OCI-LY3 (cell line): ENCODE measurements around the gene CBLN4.

Experiments
- EZH2phosphoT487 ChIP-seq: fragments of 200-600 bp; shearing (Covaris generic); IDR thresholded peaks from 2 replicates; pipeline ENCODE4 v1.6.1; 2018; ENCODE audit warnings: antibody characterized with exemption, mixed run types, low read depth
- TF ChIP-seq, protein P1 (sequence below): fragments of 200-600, 300-600 bp; sonication (generic); IDR thresholded peaks from 2 replicates; pipeline ENCODE4 v1.5.1; 2014; ENCODE audit warnings: antibody characterized with exemption, low read length, low read depth

- TF ChIP-seq, protein P1, sequence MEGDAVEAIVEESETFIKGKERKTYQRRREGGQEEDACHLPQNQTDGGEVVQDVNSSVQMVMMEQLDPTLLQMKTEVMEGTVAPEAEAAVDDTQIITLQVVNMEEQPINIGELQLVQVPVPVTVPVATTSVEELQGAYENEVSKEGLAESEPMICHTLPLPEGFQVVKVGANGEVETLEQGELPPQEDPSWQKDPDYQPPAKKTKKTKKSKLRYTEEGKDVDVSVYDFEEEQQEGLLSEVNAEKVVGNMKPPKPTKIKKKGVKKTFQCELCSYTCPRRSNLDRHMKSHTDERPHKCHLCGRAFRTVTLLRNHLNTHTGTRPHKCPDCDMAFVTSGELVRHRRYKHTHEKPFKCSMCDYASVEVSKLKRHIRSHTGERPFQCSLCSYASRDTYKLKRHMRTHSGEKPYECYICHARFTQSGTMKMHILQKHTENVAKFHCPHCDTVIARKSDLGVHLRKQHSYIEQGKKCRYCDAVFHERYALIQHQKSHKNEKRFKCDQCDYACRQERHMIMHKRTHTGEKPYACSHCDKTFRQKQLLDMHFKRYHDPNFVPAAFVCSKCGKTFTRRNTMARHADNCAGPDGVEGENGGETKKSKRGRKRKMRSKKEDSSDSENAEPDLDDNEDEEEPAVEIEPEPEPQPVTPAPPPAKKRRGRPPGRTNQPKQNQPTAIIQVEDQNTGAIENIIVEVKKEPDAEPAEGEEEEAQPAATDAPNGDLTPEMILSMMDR: no peak
- no peak for TF ChIP-seq EZH2phosphoT487
These were observed 43.7 kb downstream of the CBLN4 start for GRCh38 chr20:55961376-55962330.
